ENCODE data around the gene FAM83D.

DNA sequence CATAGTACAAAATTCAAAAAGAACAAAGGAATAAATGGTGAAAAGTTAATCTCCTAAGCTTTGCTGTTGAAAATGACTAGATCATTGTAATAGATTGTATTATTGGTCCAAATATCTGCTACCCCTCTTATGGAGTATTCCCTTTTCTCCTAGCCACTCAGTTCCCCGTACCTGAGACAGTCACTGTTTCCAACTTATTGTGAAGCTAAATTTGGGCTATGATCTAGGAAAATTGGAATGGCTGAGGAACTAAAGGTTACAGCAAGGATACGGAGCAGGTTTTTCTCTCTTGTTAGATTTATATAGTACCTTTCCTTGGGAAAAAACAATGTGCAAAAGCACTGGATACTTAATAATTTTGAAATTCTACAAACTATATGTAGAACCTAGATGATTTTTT is 53.2 kb downstream of the FAM83D start:
- TF ChIP-seq, protein P1, sequence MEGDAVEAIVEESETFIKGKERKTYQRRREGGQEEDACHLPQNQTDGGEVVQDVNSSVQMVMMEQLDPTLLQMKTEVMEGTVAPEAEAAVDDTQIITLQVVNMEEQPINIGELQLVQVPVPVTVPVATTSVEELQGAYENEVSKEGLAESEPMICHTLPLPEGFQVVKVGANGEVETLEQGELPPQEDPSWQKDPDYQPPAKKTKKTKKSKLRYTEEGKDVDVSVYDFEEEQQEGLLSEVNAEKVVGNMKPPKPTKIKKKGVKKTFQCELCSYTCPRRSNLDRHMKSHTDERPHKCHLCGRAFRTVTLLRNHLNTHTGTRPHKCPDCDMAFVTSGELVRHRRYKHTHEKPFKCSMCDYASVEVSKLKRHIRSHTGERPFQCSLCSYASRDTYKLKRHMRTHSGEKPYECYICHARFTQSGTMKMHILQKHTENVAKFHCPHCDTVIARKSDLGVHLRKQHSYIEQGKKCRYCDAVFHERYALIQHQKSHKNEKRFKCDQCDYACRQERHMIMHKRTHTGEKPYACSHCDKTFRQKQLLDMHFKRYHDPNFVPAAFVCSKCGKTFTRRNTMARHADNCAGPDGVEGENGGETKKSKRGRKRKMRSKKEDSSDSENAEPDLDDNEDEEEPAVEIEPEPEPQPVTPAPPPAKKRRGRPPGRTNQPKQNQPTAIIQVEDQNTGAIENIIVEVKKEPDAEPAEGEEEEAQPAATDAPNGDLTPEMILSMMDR (IDR thresholded peaks at IDR 0.05), result no peak
- no peak for TF ChIP-seq EZH2 (IDR thresholded peaks at IDR 0.05)

Data from neural progenitor cell (in vitro differentiated cells).